ENCODE measurements around the gene SYT9.
A peak's percentile ranks its signal among the peaks of the same experiment; 100 is the strongest.

SYT9 gene

DNA sequence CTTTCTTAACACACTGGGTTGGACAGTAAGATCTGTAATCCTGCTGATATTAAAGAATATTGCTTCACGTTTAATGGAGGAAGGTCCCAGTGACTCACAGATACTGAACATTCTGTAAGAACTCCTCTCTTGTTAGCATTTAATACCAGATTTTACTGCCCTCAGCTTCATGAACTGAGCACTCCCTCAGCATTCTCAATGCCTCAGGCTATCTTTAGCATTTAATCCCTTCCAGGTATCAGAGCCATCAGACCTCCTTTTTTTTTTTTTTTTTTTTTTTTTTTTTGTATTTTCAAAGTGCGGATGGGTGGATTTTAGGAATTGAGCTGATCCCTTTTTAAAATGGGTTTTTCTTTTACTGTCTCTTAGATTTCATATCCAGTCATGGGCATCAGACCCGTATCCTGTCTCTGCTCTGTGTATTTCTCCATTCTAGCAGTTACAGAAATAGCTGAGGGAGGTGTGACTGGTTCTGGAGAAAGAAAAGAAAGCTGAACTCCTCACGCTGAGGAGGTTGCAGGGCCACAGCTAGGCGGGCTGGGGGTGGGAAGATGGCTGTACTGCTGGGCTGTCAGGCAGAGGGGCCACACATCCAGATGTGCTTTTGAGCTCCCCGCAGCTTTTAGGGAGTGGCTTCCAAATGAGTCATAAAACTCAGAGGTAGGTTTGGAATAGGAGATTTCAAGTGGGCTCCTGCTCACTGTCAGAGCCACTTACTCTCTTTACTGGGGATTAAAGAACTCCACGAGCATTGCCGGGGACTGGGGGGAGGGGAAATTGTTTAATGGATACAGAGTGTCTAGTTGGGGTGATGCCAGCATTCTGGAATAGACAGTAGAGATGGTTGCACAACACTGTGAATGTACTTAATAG lies 97.0 kb downstream of the SYT9 start:
- no peak for DNase-seq

DNA sequence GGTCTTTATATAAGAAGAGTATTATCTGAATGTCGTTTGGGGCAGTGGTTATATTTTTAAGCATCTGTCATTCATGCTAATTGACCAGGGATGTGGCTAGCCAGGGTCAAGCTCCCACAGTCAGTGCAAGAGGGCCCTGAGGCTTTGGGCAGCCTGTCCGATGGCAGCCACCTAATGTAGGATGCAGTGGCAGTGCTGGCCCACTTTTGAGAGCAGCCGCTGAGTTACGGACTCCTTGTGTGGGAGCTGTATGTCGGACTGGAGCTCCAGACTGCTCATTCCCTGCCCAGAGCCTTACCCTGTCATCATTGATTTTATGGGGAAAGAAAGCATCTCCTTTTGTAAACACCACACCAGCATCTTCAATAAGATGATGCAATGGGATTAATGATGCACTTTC lies 99.5 kb downstream of the SYT9 start:
- DNase-seq = no peak

DNA sequence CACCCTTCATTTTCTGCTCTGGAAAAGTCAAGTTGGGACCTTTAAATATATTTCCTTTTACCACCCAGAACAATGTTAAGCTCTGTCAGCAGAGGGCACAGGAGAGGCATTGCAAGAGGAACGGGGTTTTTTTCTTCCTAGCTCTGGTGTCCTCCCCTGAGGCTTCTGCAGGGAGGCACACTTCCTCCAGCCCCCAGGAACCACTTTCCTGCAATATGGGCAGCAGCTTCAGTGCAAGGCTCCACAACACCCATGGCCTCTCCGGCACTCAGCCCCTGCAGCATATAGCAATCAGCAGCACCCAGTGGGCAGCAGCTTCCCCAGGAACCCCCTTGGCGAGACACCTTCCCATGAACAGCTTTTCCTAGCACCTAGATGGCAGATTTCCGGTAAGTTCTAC lies 101.4 kb downstream of the SYT9 start:
- peak; percentile 33 for DNase-seq

DNA sequence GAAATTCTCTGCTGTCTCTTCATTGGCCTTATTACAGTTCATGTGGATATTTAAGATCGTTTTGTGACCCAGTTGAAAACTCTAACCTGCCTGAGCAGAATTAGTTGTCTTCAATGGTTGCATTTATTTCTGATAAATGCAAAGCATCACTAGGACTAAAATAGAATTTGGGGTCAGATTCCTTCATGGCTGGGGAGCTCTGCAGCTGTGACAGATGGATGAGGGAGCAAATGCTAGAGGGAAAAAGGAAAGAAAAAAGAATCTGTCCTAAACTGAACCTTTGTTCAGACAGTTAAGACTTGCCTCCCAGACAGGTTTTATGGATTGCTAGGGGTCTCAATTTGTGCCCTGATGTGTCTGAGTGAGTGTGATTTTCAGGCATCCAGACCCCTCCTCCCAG lies 113.0 kb downstream of the SYT9 start:
- DNase-seq = no peak

DNA sequence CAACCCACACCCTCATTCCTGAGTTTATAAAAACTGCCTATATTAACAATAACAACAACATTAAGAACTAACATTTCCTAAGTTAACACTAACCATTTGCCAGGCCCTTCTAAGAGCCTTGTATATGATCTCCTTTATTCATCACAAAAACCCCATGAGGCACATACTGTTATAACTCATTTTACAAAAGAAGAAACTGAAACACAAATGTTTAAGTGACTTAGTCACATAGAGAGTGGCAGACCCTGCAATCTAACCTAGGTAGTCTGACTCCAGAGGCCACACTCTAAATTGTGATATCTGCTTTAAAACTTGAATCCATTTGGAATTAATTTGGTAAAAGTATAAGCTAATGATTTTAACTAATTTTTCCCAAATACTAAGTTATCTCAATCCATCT lies 116.1 kb downstream of the SYT9 start:
- DNase-seq = no peak

DNA sequence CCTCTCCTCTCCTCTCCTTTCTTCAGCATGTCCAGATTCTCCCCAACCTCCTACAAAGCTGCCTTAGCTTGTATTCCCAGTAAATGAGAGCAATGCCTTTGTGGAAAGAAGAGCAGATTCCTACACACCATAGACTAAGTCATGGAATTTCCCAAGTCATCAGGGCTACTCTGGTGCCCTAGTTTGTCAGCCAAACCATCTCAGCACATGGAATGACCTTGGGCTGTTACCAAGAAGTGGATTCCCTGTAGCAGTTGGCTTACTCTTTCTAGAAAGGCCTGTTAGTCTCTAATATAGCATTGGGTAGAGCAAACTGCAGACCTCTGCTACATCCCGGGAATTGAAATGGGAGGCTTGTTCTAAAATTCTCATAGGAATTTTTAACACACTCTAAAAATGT lies 124.7 kb downstream of the SYT9 start:
- DNase-seq = no peak

DNA sequence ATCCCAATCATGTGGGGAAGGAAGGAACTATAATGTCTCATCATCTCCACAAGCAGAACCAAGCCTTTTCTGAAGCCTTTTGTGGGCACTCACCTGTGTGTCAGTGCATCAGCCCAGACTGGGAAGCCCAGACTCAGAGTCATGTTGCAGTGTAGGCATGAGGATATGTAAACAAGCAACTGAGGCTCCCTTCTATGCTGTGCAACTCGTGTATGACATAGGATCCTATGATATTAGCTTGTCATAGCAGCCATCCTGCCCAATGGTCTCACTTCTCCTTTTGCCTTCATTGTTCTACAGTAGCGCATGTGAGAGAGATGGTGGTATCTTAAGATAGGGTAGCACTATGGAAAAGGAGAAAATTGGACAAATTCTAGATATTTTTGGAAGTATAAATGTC lies 130.2 kb downstream of the SYT9 start:
- DNase-seq = no peak

DNA sequence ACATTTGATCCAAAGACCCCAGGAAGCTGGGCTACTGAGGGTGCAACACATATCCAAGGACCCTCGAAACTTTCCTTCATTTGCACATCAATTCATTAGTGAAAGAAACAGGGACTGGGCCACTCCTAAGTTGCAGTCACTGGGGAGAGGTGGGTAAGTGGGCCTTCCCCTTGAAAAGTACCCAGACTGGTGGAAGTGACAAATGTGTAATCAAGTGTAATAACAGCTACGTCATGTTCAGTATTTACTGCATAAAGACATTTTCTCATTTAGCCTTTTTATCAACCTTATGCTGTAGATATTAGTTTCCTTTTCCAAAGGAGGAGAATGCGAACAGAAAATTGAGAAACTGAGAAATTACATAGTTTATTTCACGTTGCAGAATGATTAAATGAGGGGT lies 131.7 kb downstream of the SYT9 start:
- no peak for DNase-seq

DNA sequence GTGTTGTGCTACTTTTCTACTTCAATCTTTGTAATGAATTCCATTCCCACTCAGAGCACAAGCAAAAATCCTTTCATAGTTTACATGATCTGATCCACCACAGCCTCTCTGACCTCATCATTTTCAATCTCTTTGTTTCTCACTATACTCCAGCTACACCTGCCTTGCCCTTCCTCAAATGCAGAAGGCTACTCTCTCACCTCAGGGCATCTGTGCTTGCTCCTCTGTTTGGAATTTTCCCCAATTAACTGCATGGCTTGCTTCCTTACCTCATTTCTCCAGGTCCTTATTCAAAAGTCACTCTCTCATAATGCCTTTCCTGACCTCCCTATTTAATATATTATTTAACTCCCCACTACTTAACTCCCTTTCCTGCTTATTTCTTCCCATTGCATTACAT lies 133.0 kb downstream of the SYT9 start:
- DNase-seq = no peak

DNA sequence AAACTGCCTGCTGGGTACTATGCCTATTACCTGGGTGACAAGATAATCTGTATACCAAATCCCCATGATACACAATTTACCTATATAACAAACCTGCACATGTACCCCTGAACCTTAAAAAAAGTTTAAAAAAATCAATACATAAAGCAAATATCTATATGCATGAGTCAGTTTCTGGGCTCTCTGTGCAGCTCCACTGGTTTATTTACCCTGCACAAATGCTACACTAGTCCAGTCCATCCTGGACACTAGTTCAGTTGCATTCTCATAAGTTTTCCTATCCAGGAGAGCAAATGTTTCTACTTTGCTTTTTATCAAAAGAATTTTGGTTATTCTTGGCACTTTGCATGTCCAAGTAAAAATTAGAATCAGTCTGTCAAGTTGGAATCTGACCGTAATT lies 133.8 kb downstream of the SYT9 start:
- no peak for DNase-seq

DNA sequence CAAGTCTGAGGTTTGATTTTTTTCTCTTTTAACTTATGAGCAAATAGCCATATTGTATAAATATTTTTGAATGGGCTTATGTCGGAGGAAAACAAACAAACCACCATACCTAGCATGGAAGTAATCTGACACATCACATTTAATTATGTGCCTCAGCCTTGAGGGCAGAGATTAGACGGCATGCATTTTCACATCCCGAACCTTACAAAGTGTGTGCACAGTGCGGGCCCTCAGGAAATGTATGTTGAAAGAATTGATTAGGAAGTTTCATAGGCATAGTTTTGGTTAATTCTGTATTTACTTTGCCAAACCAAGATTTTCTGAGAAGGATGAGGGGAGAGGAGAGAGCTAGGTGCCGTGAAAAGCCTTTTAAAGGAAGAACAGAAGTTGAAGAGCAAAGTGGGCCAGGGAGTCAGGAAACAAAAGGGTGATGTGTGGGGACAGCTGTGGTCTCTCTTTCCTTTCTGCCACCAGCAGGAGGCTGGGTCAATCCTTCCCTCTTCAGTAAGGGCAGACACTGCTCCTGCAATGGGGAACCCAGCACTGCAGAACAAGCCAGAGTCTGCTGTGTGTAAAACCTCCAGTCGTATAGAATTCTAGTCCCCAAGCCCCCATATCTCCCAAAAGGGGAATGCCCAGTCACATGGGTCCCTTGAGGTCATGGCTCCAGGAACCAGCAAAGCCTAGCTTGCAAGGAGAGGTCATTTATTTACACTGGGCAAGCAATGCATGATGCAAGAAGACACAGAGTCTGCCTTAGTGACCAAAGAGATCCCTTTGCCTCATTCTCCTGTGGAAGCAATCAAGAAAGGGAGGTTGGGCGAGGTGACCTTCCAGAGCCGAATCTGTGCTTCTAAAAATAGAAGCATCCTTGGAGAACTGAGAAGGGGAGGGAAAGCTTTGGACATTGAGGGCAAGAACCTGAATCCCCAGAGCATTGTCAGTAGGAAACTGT lies 162.5 kb downstream of the SYT9 start:
- DNase-seq = no peak

DNA sequence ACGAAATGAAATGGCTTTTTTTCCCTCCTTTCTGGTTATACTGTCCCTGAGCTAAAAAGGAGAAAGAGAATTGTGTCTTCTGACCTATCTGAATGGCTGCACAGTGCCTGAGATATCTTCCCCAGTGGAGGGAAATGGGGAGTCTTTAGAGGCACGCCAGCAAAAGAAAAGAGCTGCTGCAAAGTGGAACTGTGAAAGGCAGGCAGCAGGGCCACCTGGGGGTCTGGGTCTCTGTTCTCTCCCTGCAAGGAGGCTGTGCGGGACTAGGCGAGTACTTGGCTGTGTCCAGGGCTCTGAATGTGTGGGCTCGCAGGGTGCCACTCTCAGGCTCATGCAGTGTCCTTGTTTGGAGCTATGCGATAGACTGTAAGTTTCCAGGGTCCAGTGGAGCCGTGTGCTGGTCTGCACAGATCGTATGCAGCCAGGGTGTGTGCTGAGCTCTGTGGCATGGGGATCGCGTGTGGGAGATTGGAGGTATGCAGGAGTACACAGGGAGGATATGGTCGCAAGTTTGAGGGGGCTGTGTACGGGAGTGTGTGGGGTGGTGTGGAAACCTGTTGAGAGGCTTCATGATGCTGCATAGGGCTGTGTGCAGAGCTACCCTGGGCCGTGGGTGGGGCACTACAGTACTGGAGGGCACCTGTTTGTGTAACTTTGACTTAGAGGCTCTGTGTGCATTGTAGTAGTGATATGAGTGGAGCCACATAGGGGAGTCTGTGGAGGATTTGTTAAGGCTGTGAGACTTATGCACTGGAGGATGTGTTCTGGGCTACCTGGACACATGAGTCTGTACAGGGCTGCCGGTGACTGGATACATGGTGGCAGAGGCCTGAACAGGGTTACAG lies 163.5 kb downstream of the SYT9 start:
- DNase-seq = no peak

DNA sequence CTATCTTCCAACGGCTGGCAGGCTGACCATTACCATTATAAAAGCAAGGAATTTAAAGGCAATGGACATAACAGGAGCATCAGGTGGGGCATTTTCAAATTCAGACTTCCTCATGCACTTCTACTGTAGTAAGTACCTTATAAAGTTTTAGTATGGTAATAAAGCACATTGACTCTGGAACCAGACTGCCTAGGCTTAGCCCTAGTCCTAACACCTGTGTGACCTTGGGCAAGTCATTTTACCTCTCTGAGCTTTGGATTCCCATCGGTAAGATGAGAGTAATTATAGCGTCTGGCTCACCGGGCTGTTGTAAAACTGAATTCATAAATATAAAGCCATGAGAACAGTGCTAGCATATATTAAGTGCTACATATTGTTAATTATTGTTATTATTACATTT lies 164.4 kb downstream of the SYT9 start:
- DNase-seq = no peak

DNA sequence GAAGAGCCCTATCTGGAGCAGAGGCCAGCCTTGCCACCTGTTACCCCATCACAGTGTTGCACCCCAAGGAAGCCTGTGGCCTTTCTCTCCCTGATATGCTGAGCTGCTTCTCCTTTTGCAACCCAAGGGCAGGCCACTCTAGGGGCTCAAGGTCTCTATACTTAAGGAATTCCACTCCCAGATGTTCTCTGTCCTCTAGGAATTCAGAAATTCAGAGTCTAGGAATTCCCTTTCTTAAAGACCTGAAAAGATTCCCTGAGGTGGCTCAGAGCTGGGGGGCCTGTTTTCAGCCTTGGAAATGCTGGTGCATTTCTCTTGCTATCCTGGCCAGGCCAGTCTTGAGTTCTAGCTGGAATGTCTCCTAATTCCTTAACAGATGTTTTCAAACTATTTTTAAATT lies 165.6 kb downstream of the SYT9 start:
- no peak for DNase-seq

DNA sequence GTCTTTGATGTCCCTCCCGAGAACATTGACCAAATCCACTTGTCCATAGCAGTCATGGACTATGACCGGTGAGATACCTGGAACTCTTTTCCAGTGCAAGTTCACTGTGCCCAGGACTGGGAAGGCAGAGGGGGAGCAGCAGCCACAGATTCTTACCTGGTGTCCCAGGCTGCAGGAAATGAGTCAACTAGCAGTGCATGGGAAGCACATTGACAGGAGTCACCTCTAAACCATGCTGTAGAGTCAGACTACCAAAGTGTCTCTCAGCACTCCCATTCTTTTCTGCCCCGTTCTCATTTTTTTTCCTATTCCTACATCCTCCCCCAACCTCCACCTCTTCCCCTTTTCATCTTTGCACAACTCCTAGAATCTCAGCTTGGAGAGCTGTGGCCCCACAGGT lies 166.4 kb downstream of the SYT9 start:
- no peak for DNase-seq

DNA sequence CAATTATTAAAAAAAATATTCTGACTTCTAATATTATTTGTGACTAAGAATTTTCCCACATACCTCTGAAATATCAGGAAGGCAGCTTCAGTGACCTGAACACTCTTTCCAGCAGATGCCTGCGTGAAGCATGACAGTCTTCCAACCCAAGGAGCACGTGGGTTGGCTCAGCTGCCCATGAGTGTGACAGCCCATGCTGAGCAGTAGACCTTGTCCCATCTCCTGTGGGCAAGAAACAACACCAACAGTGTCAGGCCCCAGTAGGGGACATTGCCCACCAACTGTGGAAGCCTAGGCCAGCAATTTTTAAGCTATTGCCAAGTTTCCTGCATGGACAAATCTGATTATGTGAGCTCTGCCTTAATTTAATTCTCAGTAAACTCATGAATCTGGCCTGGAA lies 167.2 kb downstream of the SYT9 start:
- DNase-seq = no peak

DNA sequence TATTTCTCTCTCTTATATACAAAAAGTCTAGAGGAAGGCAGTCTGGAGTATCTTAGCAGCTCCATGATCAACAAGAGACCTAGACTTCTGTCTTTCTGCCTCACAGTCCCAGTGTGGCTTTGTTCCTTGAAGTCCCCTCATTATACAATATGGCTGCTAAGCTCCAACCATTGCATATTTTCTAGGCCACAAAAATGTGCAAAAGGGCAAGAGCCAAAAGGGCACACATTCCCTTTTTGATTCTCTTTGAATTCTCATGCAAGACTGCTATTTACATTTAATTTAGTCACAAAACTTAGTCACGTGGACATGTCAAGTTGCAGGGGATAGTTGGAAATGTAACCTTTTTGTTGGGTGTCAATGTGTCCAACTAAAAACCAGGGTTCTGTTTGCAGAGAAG lies 169.4 kb downstream of the SYT9 start:
- DNase-seq = no peak

DNA sequence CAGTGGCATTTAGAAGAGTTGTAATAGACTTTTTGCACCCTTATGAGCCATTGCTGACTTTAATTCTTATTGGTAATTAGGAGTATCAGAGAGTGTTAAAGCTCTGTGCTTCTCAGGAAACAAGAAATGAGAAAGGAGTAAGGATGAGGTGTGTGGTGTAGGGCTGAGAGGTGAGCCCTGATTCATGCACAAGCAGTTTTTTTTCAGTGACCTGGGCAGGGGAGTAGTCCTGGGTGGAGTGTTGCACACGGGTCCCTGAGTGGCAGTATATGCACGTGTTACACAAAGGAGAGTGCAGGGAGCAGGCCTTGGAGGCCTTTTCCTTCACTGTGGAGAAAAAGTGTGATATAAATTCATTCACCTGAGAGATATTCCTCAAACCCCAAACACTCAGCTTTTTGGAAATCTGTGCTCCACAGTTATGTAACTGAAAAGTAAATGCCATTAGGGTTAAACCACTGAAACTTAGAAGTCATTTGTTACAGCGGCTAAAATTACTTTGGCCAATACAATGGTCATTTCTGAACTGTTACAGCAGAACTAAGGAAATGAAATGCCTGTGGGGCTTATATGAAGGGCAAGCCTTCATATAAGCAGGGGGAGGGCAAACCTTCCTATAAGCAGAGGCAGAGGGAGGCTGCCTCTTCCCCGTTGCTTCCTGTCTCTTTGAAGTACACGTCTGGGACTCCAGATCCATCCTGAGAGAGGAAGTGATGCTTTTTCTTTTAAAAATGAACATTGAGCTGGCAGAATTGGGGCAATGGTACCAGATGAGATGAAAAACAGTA lies 171.0 kb downstream of the SYT9 start:
- DNase-seq = no peak

DNA sequence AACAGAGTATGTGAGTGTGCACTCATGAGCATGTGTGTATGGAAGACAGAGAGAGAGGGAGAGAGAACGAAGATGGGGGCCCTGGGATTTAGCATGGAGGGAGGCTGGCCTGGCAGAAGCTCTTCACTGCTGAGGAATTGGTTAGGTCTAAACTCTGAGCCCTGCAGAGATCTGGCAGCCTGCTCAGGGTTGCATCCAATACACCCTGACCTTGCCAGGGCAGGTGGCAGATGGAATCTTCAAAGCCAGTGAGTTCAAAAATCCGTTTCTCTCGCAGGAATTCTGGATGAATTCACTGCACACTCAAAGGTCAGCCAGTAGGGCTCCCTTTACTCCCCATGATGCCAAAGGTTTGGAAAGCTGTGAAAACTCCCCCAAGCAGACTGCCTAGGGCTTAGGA lies 172.2 kb downstream of the SYT9 start:
- no peak for DNase-seq

DNA sequence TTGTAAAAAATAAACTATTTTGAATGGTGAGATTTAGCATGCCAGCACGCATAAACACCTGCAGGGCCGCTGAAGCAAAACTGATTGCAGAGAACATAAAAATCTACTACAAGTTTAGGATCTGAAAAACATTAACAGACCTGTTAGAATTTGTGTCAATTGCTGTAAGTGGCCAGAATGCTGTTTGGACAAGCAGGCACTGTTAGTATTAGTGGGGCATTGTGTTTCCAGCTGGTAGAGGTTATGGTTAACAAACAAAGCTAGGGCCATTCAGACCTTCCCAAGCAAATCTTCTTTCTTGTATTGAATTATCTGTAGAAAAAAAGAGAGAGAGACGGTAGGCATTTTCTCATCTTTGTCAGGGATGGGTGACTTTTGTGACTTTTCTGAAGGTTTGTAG lies 176.0 kb downstream of the SYT9 start:
- no peak for DNase-seq

DNA sequence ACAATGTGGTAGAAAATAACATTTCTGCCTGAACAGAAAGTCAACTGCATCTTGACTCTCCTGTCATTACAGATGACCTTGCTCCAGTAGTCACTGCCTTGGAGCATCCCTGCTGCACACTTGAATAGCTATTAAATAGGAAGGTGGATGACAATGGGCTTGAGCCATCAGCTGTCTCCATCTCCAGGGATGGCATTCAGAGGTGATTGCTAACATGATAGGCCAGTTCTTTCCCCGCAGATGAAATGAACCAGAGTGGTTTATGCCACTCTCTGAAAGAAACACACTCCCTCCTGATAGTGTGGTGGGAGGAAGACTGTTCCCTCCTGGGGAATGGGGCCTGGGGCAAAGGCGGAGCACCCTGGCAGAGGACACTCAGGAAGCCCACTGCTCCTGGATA lies 176.5 kb downstream of the SYT9 start:
- no peak for DNase-seq

DNA sequence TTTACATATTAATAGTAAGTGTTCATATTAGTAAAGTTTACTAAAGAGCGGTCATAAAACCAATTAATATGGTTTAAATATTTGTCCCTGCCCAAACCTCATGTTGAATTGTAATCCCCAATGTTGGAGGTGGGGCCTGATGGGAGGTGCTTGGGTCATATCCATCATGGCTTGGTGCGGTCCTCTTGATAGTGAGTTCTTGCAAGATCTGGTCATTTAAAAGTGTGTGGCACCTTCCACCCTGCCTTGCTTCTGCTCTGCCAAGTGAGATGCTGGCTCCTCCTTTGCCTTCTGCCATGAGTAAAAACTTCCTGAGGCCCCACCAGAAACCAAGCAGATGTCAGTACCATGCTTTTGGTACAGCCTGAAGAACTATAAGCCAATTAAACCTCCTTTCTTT lies 178.8 kb downstream of the SYT9 start:
- DNase-seq = no peak
